Lung (tissue), 12 donors: Measurements from ENCODE around the gene SMG6. TPM values are rescaled to one million over a fixed set of nuclear protein-coding genes. Genes with fewer than 3 reads are reported as not detected.

ENCODE experiments used
- ATAC-seq: fragments of 200-7000 bp; cut with Tn5 transposase; one replicate; pipeline ENCODE4 v1.9.1; 2020; ENCODE audit warnings: moderate number of reproducible peaks; ENCODE audit not compliant: insufficient read depth, low FRiP score
- DNase-seq, 3 donors: peaks; one replicate each; pipeline ENCODE4 v3.0.0-alpha.2; 2013 to 2017
- H3K27ac ChIP-seq, 2 donors: one replicate each; pipeline ENCODE4 v1.5.1; 2013; ENCODE audit warnings: mild to moderate bottlenecking in 2 of 2, moderate library complexity in 2 of 2, control low read depth in 1 of 2, inconsistent platforms in 1 of 2, low read depth in 1 of 2, low read length in 1 of 2
- H3K27me3 ChIP-seq, 3 donors: one replicate each; pipeline ENCODE4 v1.5.1; 2013; ENCODE audit warnings: low read length in 2 of 3; ENCODE audit not compliant: control insufficient read depth in 3 of 3, insufficient read depth in 3 of 3
- H3K36me3 ChIP-seq, 4 donors: one replicate each; pipeline ENCODE4 v1.5.1; 2013; ENCODE audit warnings: low read length in 4 of 4, mild to moderate bottlenecking in 1 of 4, moderate library complexity in 1 of 4; ENCODE audit not compliant: control insufficient read depth in 4 of 4, insufficient read depth in 4 of 4
- H3K4me1 ChIP-seq, 5 donors: one replicate each; pipeline ENCODE4 v1.5.1; 2013; ENCODE audit warnings: low read length in 5 of 5, mild to moderate bottlenecking in 2 of 5, moderate library complexity in 1 of 5; ENCODE audit not compliant: control insufficient read depth in 5 of 5, insufficient read depth in 5 of 5
- H3K4me3 ChIP-seq: one replicate; pipeline ENCODE4 v1.5.1; 2013; ENCODE audit warnings: mild to moderate bottlenecking, control low read depth, moderate library complexity
- H3K9ac ChIP-seq, 2 donors: one replicate each; pipeline ENCODE4 v1.5.1; 2013; ENCODE audit warnings: low read length in 2 of 2, control low read depth in 1 of 2; ENCODE audit not compliant: insufficient read depth in 1 of 2
- H3K9me3 ChIP-seq, 4 donors: one replicate each; pipeline ENCODE4 v1.5.1; 2013; ENCODE audit warnings: low read length in 3 of 4, mild to moderate bottlenecking in 1 of 4, moderate library complexity in 1 of 4; ENCODE audit not compliant: control insufficient read depth in 4 of 4, insufficient read depth in 3 of 4
- WGBS, 2 donors: extraction: QIAGEN DNeasy Blood & Tissue Kit; methylation state at CpG; one replicate each; pipeline ENCODE4 v1.1.7; 2013; 5-methylcytosine and 5-hydroxymethylcytosine counted together
- polyA plus RNA-seq, 2 donors: library from polyadenylated mRNA; stranded (reverse); fragments of 200-250 nt; gene quantifications; one replicate each; pipeline ENCODE4 v1.2.1, GENCODE V29; 2013
- total RNA-seq, 2 donors: library from RNA; depleted of rRNA in 1 of 2; stranded (reverse); fragments of >200 nt in 1 of 2; gene quantifications; one replicate each; pipeline ENCODE4 v1.2.1, GENCODE V29; 2014 to 2021
- TF ChIP-seq, protein P1 (sequence below): IDR thresholded peaks from 2 replicates; pipeline ENCODE4 v1.5.1; 2012; ENCODE audit warnings: mild to moderate bottlenecking; ENCODE audit errors: control extremely low read depth, extremely low read depth
- donor health status: control.
- donor health status: control.
- donor health status: Bipolar disorder and iron deficiency.
- donor health status: healthy.
- donor health status: DM: yes; HTN: yes; CAD: no.

The SMG6 gene
- total and polyA plus RNA-seq, 4 donors: 17.6 to 45.1 (median 28.9) TPM

DNA sequence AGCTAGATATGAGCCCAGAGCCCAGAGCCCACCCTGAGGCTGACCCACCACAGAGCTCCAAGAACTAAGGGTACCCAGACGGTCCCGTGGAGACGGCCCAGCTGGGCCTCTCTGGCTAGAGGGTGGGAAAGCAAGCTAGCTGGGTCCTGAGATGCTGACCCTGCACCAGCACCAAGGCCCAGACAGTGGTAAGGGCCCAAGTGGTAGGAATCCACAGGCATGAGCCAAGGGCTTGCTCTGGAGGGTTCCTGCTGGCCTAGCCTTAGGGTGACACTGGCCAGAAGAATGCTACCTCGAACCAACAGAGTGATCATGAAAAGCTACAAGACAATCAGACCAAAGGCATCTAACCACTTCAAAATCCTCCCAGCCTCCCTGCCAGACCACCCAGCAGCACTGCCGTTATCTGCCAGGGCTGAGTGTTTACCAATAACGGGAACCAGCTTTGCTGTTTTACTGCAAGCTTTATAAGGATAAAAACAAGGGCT lies 235.5 kb downstream of the SMG6 start:
- Histone ChIP-seq H3K9ac (no peak overlapping the region), H3K4me3 (no peak overlapping the region), H3K36me3 (peaks cover 0 to 17% (median 11%) of the 10 kb centered on the region in 4 donors), H3K4me1 (peaks cover 0 to 95% (median 47%) of the 10 kb centered on the region in 5 donors), H3K27me3 (no peaks in the 10 kb centered on the region), H3K9me3 (no peaks in the 10 kb centered on the region), H3K27ac (peak overlapping the region; percentile 24 to 58)
- whole genome bisulfite sequencing, 2 donors: 64 to 85% methylated on average over 6 of the region's 6 CpGs
- DNase-seq (peak; percentile 92 to 97 (median 96)), ATAC-seq (no peak)
- TF ChIP-seq, protein P1, sequence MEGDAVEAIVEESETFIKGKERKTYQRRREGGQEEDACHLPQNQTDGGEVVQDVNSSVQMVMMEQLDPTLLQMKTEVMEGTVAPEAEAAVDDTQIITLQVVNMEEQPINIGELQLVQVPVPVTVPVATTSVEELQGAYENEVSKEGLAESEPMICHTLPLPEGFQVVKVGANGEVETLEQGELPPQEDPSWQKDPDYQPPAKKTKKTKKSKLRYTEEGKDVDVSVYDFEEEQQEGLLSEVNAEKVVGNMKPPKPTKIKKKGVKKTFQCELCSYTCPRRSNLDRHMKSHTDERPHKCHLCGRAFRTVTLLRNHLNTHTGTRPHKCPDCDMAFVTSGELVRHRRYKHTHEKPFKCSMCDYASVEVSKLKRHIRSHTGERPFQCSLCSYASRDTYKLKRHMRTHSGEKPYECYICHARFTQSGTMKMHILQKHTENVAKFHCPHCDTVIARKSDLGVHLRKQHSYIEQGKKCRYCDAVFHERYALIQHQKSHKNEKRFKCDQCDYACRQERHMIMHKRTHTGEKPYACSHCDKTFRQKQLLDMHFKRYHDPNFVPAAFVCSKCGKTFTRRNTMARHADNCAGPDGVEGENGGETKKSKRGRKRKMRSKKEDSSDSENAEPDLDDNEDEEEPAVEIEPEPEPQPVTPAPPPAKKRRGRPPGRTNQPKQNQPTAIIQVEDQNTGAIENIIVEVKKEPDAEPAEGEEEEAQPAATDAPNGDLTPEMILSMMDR: no peak

DNA sequence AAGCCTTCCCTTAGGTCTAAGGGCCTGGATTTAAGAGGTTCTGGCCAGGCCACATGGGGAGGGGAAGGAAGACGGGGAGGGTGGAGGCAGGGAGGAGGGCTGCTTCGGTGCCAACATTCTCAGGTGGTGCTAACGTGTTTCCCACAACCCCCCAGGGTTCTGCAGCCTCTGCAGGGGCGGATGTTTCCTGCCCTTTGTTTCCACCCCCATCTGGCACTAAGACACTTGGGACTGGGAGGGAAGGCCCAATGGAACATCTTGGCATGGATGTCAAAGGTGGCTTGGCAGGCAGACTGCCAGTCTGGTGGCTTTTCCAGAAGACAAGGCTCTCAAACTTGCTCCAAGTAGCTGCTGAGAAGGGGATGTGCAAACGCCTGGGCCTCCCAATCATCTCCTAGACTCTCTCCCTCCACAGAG lies 236.0 kb downstream of the SMG6 start:
- no peak for ATAC-seq
- peak overlapping the region; percentile 24 to 58 for H3K27ac ChIP-seq
- peak in 2 of 3 donors; percentile 54 to 75 for DNase-seq
- TF ChIP-seq, protein P1: no peak
- no peak overlapping the region for H3K4me3 ChIP-seq
- WGBS, 2 donors: 48 to 49% methylated on average over 5 of the region's 5 CpGs
- no peaks in the 10 kb centered on the region for H3K9me3 ChIP-seq
- H3K9ac ChIP-seq: peak overlapping the region in 1 of 2 donors; percentile 64
- peaks cover 0 to 17% (median 15%) of the 10 kb centered on the region in 4 donors for H3K36me3 ChIP-seq
- H3K4me1 ChIP-seq: peaks cover 0 to 95% (median 51%) of the 10 kb centered on the region in 5 donors
- no peaks in the 10 kb centered on the region for H3K27me3 ChIP-seq

DNA sequence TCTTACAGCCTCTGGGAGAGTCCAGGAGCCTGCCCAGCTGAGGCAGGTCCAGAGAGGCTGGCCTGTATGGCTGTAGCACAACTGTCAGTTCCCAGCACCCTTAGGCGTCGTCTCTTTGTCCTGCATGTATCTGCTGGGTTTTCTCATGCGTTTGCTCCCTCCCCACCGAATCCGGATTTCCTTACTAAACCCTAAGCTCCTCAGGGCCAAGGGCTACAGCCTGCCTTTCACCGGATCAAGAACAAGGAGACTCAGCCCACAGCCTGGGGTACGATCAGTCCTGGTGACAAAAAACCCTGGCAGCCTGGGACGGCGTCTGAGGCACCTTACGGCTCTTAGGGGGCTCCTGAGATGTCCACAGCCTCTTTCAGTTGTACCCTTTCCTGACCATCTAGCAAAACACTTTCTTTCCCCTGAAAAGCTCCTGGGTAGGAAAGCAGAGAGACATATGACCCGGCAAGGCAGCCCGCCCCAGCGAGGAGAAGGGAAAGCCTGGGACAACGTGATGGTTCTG lies 236.5 kb downstream of the SMG6 start:
- ATAC-seq (no peak), DNase-seq (peak in 2 of 3 donors; percentile 16 to 39)
- Histone ChIP-seq H3K4me1 (peaks cover 0 to 95% (median 51%) of the 10 kb centered on the region in 5 donors), H3K27me3 (no peaks in the 10 kb centered on the region), H3K36me3 (peaks cover 0 to 20% (median 19%) of the 10 kb centered on the region in 4 donors), H3K4me3 (no peak overlapping the region), H3K27ac (peak overlapping the region; percentile 24 to 58), H3K9me3 (no peaks in the 10 kb centered on the region), H3K9ac (peak overlapping the region in 1 of 2 donors; percentile 64)
- 68 to 74% methylated on average over 14 of the region's 14 CpGs for WGBS, 2 donors
- TF ChIP-seq, protein P1: no peak
